Measurements from ENCODE around the gene MSMO1.
"Not testable (repeated sequence)": the region's sequence is repeated elsewhere in the genome, so short reads cannot be mapped to it uniquely, and the experiment has no call there.

- not testable (repeated sequence) for TF ChIP-seq RCOR1 (conservative IDR thresholded peaks at IDR 0.05; ENCODE audit: low read depth, low read length); SP1 (IDR thresholded peaks at IDR 0.05; ENCODE audit: low read depth, low read length); CBX5 (IDR thresholded peaks at IDR 0.05; ENCODE audit: low read depth); YY1 (IDR thresholded peaks at IDR 0.05; ENCODE audit: low read depth, low read length); CHD4 (IDR thresholded peaks at IDR 0.05)
- TF ChIP-seq, protein P1, sequence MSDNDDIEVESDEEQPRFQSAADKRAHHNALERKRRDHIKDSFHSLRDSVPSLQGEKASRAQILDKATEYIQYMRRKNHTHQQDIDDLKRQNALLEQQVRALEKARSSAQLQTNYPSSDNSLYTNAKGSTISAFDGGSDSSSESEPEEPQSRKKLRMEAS (IDR thresholded peaks at IDR 0.05; ENCODE audit: low read depth, low read length): not testable (repeated sequence)
- TF ChIP-seq, protein P2, sequence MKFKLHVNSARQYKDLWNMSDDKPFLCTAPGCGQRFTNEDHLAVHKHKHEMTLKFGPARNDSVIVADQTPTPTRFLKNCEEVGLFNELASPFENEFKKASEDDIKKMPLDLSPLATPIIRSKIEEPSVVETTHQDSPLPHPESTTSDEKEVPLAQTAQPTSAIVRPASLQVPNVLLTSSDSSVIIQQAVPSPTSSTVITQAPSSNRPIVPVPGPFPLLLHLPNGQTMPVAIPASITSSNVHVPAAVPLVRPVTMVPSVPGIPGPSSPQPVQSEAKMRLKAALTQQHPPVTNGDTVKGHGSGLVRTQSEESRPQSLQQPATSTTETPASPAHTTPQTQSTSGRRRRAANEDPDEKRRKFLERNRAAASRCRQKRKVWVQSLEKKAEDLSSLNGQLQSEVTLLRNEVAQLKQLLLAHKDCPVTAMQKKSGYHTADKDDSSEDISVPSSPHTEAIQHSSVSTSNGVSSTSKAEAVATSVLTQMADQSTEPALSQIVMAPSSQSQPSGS (IDR thresholded peaks at IDR 0.05; ENCODE audit: low read length): not testable (repeated sequence)
- TF ChIP-seq, protein P3, sequence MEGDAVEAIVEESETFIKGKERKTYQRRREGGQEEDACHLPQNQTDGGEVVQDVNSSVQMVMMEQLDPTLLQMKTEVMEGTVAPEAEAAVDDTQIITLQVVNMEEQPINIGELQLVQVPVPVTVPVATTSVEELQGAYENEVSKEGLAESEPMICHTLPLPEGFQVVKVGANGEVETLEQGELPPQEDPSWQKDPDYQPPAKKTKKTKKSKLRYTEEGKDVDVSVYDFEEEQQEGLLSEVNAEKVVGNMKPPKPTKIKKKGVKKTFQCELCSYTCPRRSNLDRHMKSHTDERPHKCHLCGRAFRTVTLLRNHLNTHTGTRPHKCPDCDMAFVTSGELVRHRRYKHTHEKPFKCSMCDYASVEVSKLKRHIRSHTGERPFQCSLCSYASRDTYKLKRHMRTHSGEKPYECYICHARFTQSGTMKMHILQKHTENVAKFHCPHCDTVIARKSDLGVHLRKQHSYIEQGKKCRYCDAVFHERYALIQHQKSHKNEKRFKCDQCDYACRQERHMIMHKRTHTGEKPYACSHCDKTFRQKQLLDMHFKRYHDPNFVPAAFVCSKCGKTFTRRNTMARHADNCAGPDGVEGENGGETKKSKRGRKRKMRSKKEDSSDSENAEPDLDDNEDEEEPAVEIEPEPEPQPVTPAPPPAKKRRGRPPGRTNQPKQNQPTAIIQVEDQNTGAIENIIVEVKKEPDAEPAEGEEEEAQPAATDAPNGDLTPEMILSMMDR (IDR thresholded peaks at IDR 0.05 in 2 of 3, conservative IDR thresholded peaks at IDR 0.05 in 1 of 3; ENCODE audit: control insufficient read depth in 2 of 3, extremely low read depth in 1 of 3, insufficient read depth in 1 of 3, low read depth in 3 of 3, low read length in 3 of 3): not testable (repeated sequence)
Observed at GRCh38 chr4:165284697-165285096, 42.8 kb upstream of the MSMO1 start.

All from GM12878 (cell line).